Panc1 (cell line): ENCODE measurements around the gene CABP2. TPM values are rescaled to one million over a fixed set of nuclear protein-coding genes. Genes with fewer than 3 reads are reported as not detected.

Experiments
- ATAC-seq: fragments of 200-7000 bp; cut with Tn5 transposase; 2 replicates; pipeline ENCODE4 v1.9.1; 2020; ENCODE audit warnings: mild to moderate bottlenecking, moderate library complexity
- BruUV-seq: library from RNA; stranded (reverse); fragments of 400-500 nt; replicated peaks from 2 replicates; lab custom pipeline; 2021; lab: Mats Ljungman, UMichigan
- CTCF ChIA-PET: fragments of 300-600 bp; sonication (Branson Sonifier 250); formaldehyde crosslinking; loops from one replicate; lab custom pipeline; 2022; ENCODE audit warnings: antibody characterized with exemption; lab: Charles Lee
- POLR2A ChIA-PET: fragments of 300-600 bp; sonication (Branson Sonifier 250); formaldehyde crosslinking; loops from one replicate; lab custom pipeline; 2022; ENCODE audit warnings: antibody characterized with exemption; lab: Charles Lee
- DNase-seq: peaks from one replicate; pipeline ENCODE4 v3.0.0-alpha.2; 2010; ENCODE audit warnings: low read depth, low spot score
- H3K27ac ChIP-seq: 2 replicates; pipeline ENCODE4 v1.5.1; 2011; ENCODE audit warnings: mild to moderate bottlenecking, low read length, inconsistent platforms
- H3K27me3 ChIP-seq: fragments of 200-500 bp; sonication (Bioruptor generic); 2 replicates; pipeline ENCODE4 v1.6.0; 2014; ENCODE audit warnings: low read length, inconsistent platforms; ENCODE audit not compliant: control insufficient read depth, insufficient read depth
- H3K36me3 ChIP-seq: fragments of 200-500 bp; sonication (Bioruptor generic); 2 replicates; pipeline ENCODE4 v1.5.1; 2014; ENCODE audit warnings: inconsistent platforms, mild to moderate bottlenecking, low read length, moderate library complexity; ENCODE audit not compliant: control insufficient read depth, insufficient read depth
- H3K4me1 ChIP-seq: 2 replicates; pipeline ENCODE4 v1.5.1; 2011; ENCODE audit warnings: inconsistent platforms, mild to moderate bottlenecking, low read length, moderate library complexity; ENCODE audit not compliant: control insufficient read depth, insufficient read depth
- H3K4me3 ChIP-seq, 2 experiments: 2 replicates each; pipeline ENCODE4 v1.5.1; 2011 to 2012; ENCODE audit warnings: low read depth in 2 of 2, low read length in 2 of 2, mild to moderate bottlenecking in 2 of 2, inconsistent platforms in 1 of 2, moderate library complexity in 1 of 2
- H3K9me3 ChIP-seq: fragments of 200-500 bp; sonication (Bioruptor generic); 2 replicates; pipeline ENCODE4 v1.5.1; 2014; ENCODE audit warnings: low read depth, mild to moderate bottlenecking, inconsistent platforms, low read length, moderate library complexity; ENCODE audit not compliant: control insufficient read depth, insufficient read depth
- POLR2AphosphoS5 ChIP-seq: IDR thresholded peaks from 2 replicates; pipeline ENCODE4 v1.6.1; 2012; ENCODE audit warnings: mild to moderate bottlenecking, low read depth, low read length, moderate library complexity
- SIN3A ChIP-seq: IDR thresholded peaks from 2 replicates; pipeline ENCODE4 v1.6.1; 2012; ENCODE audit warnings: low read depth, mild to moderate bottlenecking, low read length, moderate library complexity, borderline replicate concordance; ENCODE audit not compliant: insufficient read depth
- TCF7L2 ChIP-seq: IDR thresholded peaks from 2 replicates; pipeline ENCODE4 v1.6.1; 2011; ENCODE audit warnings: mild to moderate bottlenecking, low read depth, low read length, inconsistent platforms
- in situ Hi-C: cut with HindIII; loops from 2 replicates; pipeline ENCODE4 v1.10.0; 2016; ENCODE audit warnings: low sequenced_read_pairs, low pct_unique_long_range_greater_than_20kb
- intact Hi-C: fragments of 100-400 bp; cut with micrococcal nuclease; formaldehyde crosslinking; loops from one replicate; pipeline ENCODE4 v1.10.0; 2022; ENCODE audit not compliant: unreplicated experiment
- total RNA-seq: library from RNA; stranded (reverse); gene quantifications from one replicate; pipeline ENCODE4 v1.2.1, GENCODE V29; 2021; ENCODE audit not compliant: unreplicated experiment
- TF ChIP-seq, protein P1 (sequence below): fragments of 450-650 bp; IDR thresholded peaks from 2 replicates; pipeline ENCODE4 v1.5.1; 2017; ENCODE audit warnings: mild to moderate bottlenecking
- TF ChIP-seq, protein P2 (sequence below), 2 experiments: IDR thresholded peaks; 2 replicates each; pipeline ENCODE4 v1.6.1; 2011 to 2012; ENCODE audit warnings: low read depth in 2 of 2, control low read depth in 1 of 2, low read length in 1 of 2, mild to moderate bottlenecking in 1 of 2, moderate library complexity in 1 of 2; ENCODE audit not compliant: insufficient read depth in 1 of 2

CABP2 gene
- total RNA-seq, 1 experiment from 2014 or later, result not detected

DNA sequence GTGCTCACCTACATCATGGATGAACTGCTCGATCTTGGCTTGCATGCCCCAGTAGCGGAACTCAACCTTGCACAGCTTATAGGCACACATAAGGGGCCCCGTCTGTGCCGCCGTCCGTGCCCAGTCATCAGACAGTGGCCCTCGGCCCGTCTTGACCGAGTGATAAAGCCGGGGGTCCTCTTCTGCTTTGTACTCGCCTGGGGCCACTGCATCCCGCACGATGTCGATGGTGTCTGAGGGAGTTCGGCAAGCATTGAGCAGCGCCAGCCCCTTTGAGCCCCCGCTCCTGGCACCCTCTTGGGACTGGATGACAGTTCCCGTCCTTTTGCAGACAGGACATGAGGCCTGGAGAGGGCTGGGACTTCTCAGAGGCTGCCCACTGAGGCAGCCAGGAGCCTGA lies 21.4 kb downstream of the CABP2 start:
- no peaks in the 10 kb centered on the region for H3K9me3 ChIP-seq
- no peak overlapping the region for H3K4me3 ChIP-seq
- no peak overlapping the region for H3K27ac ChIP-seq
- no peak for TF ChIP-seq POLR2AphosphoS5
- TF ChIP-seq, protein P1, sequence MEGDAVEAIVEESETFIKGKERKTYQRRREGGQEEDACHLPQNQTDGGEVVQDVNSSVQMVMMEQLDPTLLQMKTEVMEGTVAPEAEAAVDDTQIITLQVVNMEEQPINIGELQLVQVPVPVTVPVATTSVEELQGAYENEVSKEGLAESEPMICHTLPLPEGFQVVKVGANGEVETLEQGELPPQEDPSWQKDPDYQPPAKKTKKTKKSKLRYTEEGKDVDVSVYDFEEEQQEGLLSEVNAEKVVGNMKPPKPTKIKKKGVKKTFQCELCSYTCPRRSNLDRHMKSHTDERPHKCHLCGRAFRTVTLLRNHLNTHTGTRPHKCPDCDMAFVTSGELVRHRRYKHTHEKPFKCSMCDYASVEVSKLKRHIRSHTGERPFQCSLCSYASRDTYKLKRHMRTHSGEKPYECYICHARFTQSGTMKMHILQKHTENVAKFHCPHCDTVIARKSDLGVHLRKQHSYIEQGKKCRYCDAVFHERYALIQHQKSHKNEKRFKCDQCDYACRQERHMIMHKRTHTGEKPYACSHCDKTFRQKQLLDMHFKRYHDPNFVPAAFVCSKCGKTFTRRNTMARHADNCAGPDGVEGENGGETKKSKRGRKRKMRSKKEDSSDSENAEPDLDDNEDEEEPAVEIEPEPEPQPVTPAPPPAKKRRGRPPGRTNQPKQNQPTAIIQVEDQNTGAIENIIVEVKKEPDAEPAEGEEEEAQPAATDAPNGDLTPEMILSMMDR, result no peak
- TF ChIP-seq, protein P2, sequence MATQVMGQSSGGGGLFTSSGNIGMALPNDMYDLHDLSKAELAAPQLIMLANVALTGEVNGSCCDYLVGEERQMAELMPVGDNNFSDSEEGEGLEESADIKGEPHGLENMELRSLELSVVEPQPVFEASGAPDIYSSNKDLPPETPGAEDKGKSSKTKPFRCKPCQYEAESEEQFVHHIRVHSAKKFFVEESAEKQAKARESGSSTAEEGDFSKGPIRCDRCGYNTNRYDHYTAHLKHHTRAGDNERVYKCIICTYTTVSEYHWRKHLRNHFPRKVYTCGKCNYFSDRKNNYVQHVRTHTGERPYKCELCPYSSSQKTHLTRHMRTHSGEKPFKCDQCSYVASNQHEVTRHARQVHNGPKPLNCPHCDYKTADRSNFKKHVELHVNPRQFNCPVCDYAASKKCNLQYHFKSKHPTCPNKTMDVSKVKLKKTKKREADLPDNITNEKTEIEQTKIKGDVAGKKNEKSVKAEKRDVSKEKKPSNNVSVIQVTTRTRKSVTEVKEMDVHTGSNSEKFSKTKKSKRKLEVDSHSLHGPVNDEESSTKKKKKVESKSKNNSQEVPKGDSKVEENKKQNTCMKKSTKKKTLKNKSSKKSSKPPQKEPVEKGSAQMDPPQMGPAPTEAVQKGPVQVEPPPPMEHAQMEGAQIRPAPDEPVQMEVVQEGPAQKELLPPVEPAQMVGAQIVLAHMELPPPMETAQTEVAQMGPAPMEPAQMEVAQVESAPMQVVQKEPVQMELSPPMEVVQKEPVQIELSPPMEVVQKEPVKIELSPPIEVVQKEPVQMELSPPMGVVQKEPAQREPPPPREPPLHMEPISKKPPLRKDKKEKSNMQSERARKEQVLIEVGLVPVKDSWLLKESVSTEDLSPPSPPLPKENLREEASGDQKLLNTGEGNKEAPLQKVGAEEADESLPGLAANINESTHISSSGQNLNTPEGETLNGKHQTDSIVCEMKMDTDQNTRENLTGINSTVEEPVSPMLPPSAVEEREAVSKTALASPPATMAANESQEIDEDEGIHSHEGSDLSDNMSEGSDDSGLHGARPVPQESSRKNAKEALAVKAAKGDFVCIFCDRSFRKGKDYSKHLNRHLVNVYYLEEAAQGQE (IDR thresholded peaks at IDR 0.05; ENCODE audit: insufficient read depth in 1 of 2, low read depth in 2 of 2, low read length in 1 of 2), result no peak
- no peak for TF ChIP-seq TCF7L2
- TF ChIP-seq SIN3A, result no peak
- intact Hi-C loops, result no loop called here
- ChIA-PET CTCF (no interaction called here), POLR2A (no interaction called here)
- no peaks in the 10 kb centered on the region; the same call in 1 of the 2 replicates for H3K36me3 ChIP-seq
- H3K4me1 ChIP-seq, result peaks cover 19% of the 10 kb centered on the region
- H3K27me3 ChIP-seq, result no peaks in the 10 kb centered on the region
- BruUV-seq, result no TSS peak
- DNase-seq (no peak), ATAC-seq (no peak)
- in situ Hi-C loops, result no loop called here

DNA sequence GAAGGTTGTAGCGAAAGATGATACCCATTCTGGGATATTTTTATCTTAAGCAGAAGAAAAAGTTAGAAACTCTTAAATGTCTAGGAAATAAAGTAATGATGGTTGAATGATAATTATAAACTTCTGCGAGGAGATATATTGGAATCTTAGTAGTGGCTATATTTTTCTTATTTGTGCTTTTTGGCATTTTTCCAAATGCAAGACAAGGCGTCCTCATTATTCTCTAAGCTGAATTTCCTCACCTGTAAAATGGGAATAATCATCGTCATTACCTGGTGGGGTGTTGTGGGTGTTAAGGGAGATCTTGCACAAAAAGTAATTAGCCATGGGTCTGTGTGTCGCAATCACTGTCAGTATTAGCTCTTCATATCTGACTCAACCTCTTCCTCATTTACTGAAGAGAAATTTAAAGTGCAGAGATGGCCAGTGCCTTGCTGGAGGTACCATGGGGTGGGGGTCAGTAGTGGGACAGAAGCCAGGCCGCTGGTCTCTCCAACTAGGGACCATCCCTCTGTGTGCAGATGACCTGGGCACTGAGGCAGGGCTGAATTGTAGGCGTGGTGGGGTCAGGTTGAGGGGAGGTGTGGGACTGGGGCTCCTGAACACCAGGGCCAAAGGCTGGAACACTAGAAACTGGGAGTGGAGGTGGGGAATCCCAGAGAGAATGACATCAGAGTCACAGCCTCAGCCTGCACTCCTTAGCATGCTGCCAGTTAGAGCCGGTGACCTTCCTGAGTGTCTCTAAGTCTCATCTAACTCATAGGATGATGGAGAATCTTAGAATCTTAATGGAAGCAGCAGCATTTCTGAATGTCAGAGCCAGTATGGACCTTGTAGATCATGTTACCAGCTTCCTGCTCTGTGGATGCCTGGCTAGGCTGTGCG lies 22.2 kb downstream of the CABP2 start:
- Histone ChIP-seq H3K4me1 (peaks cover 11% of the 10 kb centered on the region), H3K27ac (no peak overlapping the region), H3K4me3 (no peak overlapping the region), H3K27me3 (no peaks in the 10 kb centered on the region), H3K36me3 (no peaks in the 10 kb centered on the region; the same call in 1 of the 2 replicates), H3K9me3 (no peaks in the 10 kb centered on the region)
- intact Hi-C loops, result no loop called here
- POLR2A ChIA-PET, result no interaction called here
- ATAC-seq (no peak), DNase-seq (no peak)
- TF ChIP-seq TCF7L2, result no peak
- no peak for TF ChIP-seq POLR2AphosphoS5
- TF ChIP-seq, protein P2 (IDR thresholded peaks at IDR 0.05; ENCODE audit: insufficient read depth in 1 of 2, low read depth in 2 of 2, low read length in 1 of 2), result no peak
- TF ChIP-seq, protein P1, result no peak
- TF ChIP-seq SIN3A, result no peak
- CTCF ChIA-PET, result no interaction called here
- in situ Hi-C loops, result no loop called here
- TSS peak; percentile 41 for BruUV-seq
